Heart left ventricle (tissue), 16 donors: Measurements from ENCODE around the gene WWOX. TPM values are rescaled to one million over a fixed set of nuclear protein-coding genes. Genes with fewer than 3 reads are reported as not detected.

ENCODE experiments used
- ATAC-seq, 4 donors: fragments of 200-7000 bp; cut with Tn5 transposase; one replicate each; pipeline ENCODE4 v1.9.1; 2020 to 2022; ENCODE audit warnings: moderate library complexity in 4 of 4, mild to moderate bottlenecking in 3 of 4, moderate number of reproducible peaks in 1 of 4
- DNase-seq, 5 donors: peaks; one replicate each; pipeline ENCODE4 v3.0.0-alpha.2; 2020
- H3K27ac ChIP-seq, 12 donors: fragments of 200-600 bp; sonication (generic) in 4 of 12; one replicate each; pipeline versions ENCODE4 v1.5.0 to v1.8.0; 2016 to 2022; ENCODE audit warnings: mild to moderate bottlenecking in 2 of 12
- H3K27me3 ChIP-seq, 9 donors: fragments of 200-600 bp; sonication (generic) in 2 of 9; one replicate each; pipeline versions ENCODE4 v1.5.1 to v1.8.0; 2016 to 2022; ENCODE audit warnings: mild to moderate bottlenecking in 3 of 9
- H3K36me3 ChIP-seq, 9 donors: fragments of 200-600 bp; sonication (generic) in 2 of 9; one replicate each; pipeline versions ENCODE4 v1.5.0 to v1.8.0; 2018 to 2022; ENCODE audit warnings: mild to moderate bottlenecking in 2 of 9
- H3K4me1 ChIP-seq, 12 donors: fragments of 200-600 bp; sonication (generic) in 4 of 12; one replicate each; pipeline versions ENCODE4 v1.5.0 to v1.8.0; 2016 to 2022; ENCODE audit warnings: mild to moderate bottlenecking in 3 of 12
- H3K4me3 ChIP-seq, 12 donors: fragments of 200-600 bp; sonication (generic) in 4 of 12; one replicate each; pipeline versions ENCODE4 v1.5.0 to v1.8.0; 2017 to 2022; ENCODE audit warnings: mild to moderate bottlenecking in 9 of 12, moderate library complexity in 4 of 12
- H3K9me3 ChIP-seq, 12 donors: fragments of 200-600 bp; sonication (generic) in 4 of 12; one replicate each; pipeline versions ENCODE4 v1.5.0 to v1.8.0; 2016 to 2022; ENCODE audit warnings: mild to moderate bottlenecking in 1 of 12
- POLR2A ChIP-seq, 2 donors: fragments of 450-650 bp; IDR thresholded peaks; one replicate each; pipeline ENCODE4 v1.6.1; 2017; ENCODE audit warnings: antibody characterized with exemption in 2 of 2, mild to moderate bottlenecking in 2 of 2, moderate library complexity in 2 of 2
- WGBS, 4 donors: extraction: QIAGEN DNeasy Blood & Tissue Kit in 2 of 4; methylation state at CpG; one replicate each; pipeline versions ENCODE4 v1.1.5 to v1.1.7; 2013 to 2018; 5-methylcytosine and 5-hydroxymethylcytosine counted together
- intact Hi-C, 10 donors: fragments of 100-400 bp; cut with DNase I; formaldehyde crosslinking; loops; one replicate each; pipeline versions ENCODE4 v1.11.1 to v1.14.2; 2022
- polyA plus RNA-seq, 2 donors: library from polyadenylated mRNA; stranded (reverse); fragments of 200-250 nt; gene quantifications; one replicate each; pipeline ENCODE4 v1.2.3, GENCODE V29; 2013
- total RNA-seq, 9 donors: library from RNA; depleted of rRNA in 2 of 9; stranded (reverse); fragments of >200 nt in 2 of 9; fragmentation: NEBNext Ultra II Directional in 3 of 9; extraction: Animal tissue kit (Norgen Biotek cat#: 25700) in 3 of 9; gene quantifications; one replicate each; pipeline versions ENCODE4 v1.1.0 to v1.2.4, GENCODE V29; 2016 to 2023
- TF ChIP-seq, protein P1 (sequence below), 12 donors: fragments of 200-600 bp; sonication (generic) in 4 of 12; IDR thresholded peaks; one replicate each; pipeline versions ENCODE4 v1.5.0 to v1.8.0; 2018 to 2022; ENCODE audit warnings: antibody characterized with exemption in 12 of 12, mild to moderate bottlenecking in 5 of 12
- donor health status: ischemic (EF 13 %, LVEDD 7.1; RV severe dilation, severe dysfunction).
- donor health status: healthy with polysubstance abuse.
- donor health status: DM: no; HTN: yes; CAD: no.
- donor health status: DM: no; HTN: no; CAD: no.
- donor health status: ischemic (EF 25% LVEDD 6.9; RV normal size, moderate dysfunction).
- donor health status: ischemic (EF 25% LVEDD 5.7; RV mildly dilated, moderate dysfunction).
- donor health status: healthy.
- donor health status: DM: yes; HTN: yes; CAD: no.
- donor health status: ischemic (EF 35%, LVEDD 5.7; RV mildly dilated, moderate dysfunction).
- donor health status: nonischemic (EF 11% LVEDD 7.7; RV severe dilation, severe dysfunction).
- donor health status: DM: yes; HTN: yes; CAD: no.
- donor health status: PGD.
- donor health status: ischemic (EF 29% LVEDD 5.4; RV normal size, mild dysfunction).
- donor health status: nonischemic (EF 23%, LVEDD 6.1; RV moderate dilation, normal function).

The WWOX gene
- total and polyA plus RNA-seq, 11 donors, result 4.3 to 18.3 (median 9.1) TPM

DNA sequence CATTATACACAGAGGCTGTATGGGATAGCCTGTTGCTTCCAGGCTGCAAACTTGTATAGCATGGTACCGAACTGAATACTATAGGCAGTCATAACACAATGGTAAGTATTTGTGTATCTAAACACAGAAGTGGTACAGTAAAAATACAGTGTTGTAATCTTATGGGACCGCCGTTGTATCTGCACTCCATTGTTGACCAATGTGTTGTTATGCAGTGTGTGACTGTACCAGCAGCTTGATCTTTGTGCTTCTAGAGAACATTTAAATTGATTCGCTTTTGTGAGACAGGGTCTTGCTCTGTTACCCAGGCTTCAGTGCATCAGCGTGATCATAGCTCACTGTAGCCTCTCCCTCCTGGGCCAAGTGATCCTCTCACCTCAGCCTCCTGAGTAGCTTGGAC is 31.5 kb downstream of the WWOX start:
- ATAC-seq (no peak), DNase-seq (no peak)
- H3K36me3 ChIP-seq, result no peaks in the 10 kb centered on the region
- H3K27ac ChIP-seq, result no peak overlapping the region
- H3K4me3 ChIP-seq, result no peak overlapping the region
- no peak for TF ChIP-seq POLR2A (IDR thresholded peaks at IDR 0.05)
- TF ChIP-seq, protein P1, sequence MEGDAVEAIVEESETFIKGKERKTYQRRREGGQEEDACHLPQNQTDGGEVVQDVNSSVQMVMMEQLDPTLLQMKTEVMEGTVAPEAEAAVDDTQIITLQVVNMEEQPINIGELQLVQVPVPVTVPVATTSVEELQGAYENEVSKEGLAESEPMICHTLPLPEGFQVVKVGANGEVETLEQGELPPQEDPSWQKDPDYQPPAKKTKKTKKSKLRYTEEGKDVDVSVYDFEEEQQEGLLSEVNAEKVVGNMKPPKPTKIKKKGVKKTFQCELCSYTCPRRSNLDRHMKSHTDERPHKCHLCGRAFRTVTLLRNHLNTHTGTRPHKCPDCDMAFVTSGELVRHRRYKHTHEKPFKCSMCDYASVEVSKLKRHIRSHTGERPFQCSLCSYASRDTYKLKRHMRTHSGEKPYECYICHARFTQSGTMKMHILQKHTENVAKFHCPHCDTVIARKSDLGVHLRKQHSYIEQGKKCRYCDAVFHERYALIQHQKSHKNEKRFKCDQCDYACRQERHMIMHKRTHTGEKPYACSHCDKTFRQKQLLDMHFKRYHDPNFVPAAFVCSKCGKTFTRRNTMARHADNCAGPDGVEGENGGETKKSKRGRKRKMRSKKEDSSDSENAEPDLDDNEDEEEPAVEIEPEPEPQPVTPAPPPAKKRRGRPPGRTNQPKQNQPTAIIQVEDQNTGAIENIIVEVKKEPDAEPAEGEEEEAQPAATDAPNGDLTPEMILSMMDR (IDR thresholded peaks at IDR 0.05), result no peak
- no peaks in the 10 kb centered on the region for H3K27me3 ChIP-seq
- H3K4me1 ChIP-seq, result peaks cover 0 to 31% (median 20%) of the 10 kb centered on the region in 12 donors
- intact Hi-C loops, result no loop called here
- WGBS, 4 donors, result 79 to 92% (median 84%) methylated on average over 5 of the region's 5 CpGs
- H3K9me3 ChIP-seq, result peaks cover 0 to 6% (median 0%) of the 10 kb centered on the region in 12 donors

DNA sequence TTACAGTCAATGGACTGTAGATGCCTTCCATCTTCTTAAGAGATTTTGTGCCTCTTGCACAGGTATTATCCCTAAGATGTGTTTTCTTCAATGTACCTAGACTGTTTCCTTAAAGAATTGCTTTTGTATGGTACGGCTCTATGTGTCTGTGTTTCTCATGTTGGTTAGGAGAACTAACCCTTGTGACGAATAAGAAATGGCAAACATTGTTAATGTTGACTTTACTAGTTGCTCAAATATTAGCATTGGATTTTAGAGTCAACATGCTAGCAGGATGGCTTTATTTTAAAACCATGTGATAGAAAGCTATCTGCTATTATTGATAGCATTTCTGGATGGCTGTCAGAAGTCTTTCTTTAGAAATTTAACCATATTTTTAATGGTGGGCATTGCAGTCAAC is 34.5 kb downstream of the WWOX start:
- H3K27ac ChIP-seq, result no peak overlapping the region
- peaks cover 0 to 6% (median 0%) of the 10 kb centered on the region in 12 donors for H3K9me3 ChIP-seq
- H3K4me1 ChIP-seq, result peaks cover 0 to 8% (median 3%) of the 10 kb centered on the region in 12 donors
- no peaks in the 10 kb centered on the region for H3K36me3 ChIP-seq
- H3K27me3 ChIP-seq, result no peaks in the 10 kb centered on the region
- no peak for TF ChIP-seq POLR2A (IDR thresholded peaks at IDR 0.05)
- TF ChIP-seq, protein P1 (IDR thresholded peaks at IDR 0.05), result no peak
- WGBS, 4 donors, result 95 to 97% (median 95%) methylated on average over 2 of the region's 2 CpGs
- no peak for DNase-seq
- intact Hi-C loops, result no loop called here
- no peak for ATAC-seq
- no peak overlapping the region for H3K4me3 ChIP-seq

GRCh38 chr16:78134944-78135619 is 35.6 kb downstream of the WWOX start:
- TF ChIP-seq, protein P1 (IDR thresholded peaks at IDR 0.05), result no peak
- TF ChIP-seq POLR2A (IDR thresholded peaks at IDR 0.05), result no peak
- no peaks in the 10 kb centered on the region for H3K27me3 ChIP-seq
- ATAC-seq, result no peak
- WGBS, 4 donors, result 83 to 88% (median 86%) methylated on average over 7 of the region's 7 CpGs
- no peak overlapping the region for H3K4me3 ChIP-seq
- no peaks in the 10 kb centered on the region for H3K4me1 ChIP-seq
- H3K27ac ChIP-seq, result no peak overlapping the region
- DNase-seq, result no peak
- intact Hi-C loops, result no loop called here
- peaks cover 0 to 8% (median 0%) of the 10 kb centered on the region in 12 donors for H3K9me3 ChIP-seq
- H3K36me3 ChIP-seq, result no peaks in the 10 kb centered on the region

DNA sequence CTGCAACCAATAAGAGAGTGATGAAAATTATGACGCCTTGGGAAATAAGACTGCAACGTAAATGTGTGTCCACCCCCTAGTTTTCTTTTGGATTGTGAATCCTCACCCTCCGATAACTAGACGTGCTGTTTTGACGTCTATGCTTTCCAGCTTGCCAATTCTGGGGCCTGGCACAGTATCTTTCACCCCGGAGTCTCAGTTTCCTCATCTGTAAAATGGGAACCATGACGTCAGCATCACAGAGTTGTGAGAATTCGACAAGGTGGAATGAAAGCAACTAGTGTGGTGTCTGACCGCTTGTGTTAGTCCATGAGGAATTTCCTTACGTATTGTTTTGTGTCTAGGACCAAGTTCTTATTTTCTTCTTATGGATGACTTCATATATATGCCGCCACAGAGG is 37.7 kb downstream of the WWOX start:
- no peaks in the 10 kb centered on the region for H3K27me3 ChIP-seq
- intact Hi-C loops, result no loop called here
- ATAC-seq (no peak), DNase-seq (no peak)
- H3K4me1 ChIP-seq, result peaks cover 0 to 2% (median 0%) of the 10 kb centered on the region in 12 donors
- no peak overlapping the region for H3K27ac ChIP-seq
- H3K9me3 ChIP-seq, result peaks cover 0 to 9% (median 0%) of the 10 kb centered on the region in 12 donors
- TF ChIP-seq POLR2A (IDR thresholded peaks at IDR 0.05), result no peak
- TF ChIP-seq, protein P1 (IDR thresholded peaks at IDR 0.05), result no peak
- no peak overlapping the region for H3K4me3 ChIP-seq
- WGBS, 4 donors, result 96 to 98% (median 97%) methylated on average over 11 of the region's 11 CpGs
- H3K36me3 ChIP-seq, result no peaks in the 10 kb centered on the region
